GM12864 (cell line): Measurements from ENCODE around the gene ADCK1.
"Not testable (repeated sequence)": the region's sequence is repeated elsewhere in the genome, so short reads cannot be mapped to it uniquely, and the experiment has no call there.

ENCODE experiments used
- DNase-seq: peaks from one replicate; pipeline ENCODE4 v3.0.0-alpha.2; 2011; ENCODE audit warnings: low read depth
- H3K4me3 ChIP-seq: 2 replicates; pipeline ENCODE4 v1.5.1; 2011; ENCODE audit warnings: mild to moderate bottlenecking, low read depth, low read length, control low read depth
- TF ChIP-seq, protein P1 (sequence below): IDR thresholded peaks from 2 replicates; pipeline ENCODE4 v1.5.1; 2011; ENCODE audit warnings: low read depth, mild to moderate bottlenecking, moderate library complexity, low read length, control low read depth, inconsistent platforms; ENCODE audit errors: missing control alignments

ADCK1 gene

DNA sequence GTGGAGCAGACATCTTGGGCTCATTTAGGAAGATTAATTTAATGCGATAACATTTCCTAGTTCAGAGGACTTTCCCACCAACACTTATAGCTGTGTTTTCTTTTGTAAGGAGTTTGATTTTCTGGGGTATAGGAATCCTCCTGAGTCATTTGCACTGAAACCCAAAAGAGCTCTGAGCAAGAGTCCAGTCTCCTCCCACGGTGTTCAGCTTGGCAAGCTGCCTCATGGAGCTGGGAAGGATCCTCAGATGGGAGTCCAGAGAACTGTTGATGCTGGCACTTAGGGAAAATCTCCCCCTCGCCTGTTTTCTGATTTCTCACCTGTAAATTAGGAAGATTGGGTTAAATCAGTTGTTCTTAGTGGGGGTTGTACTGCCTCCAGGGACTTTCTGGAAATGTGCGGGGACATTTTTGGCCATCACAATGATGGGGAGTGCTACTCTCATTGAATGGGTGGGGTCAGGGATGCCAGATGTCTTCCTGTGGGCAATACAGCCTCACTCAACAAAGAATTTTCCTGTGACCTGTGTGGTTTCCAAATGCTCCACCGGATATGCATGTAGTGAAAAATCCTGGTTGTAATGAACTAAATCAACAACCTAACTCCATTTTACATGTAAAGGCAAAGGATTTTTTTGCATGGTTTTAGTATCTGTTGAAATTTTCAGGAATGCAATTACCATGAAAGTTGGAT, 150.6 kb downstream of the ADCK1 start:
- no peak for DNase-seq
- no peak overlapping the region for H3K4me3 ChIP-seq
- TF ChIP-seq, protein P1, sequence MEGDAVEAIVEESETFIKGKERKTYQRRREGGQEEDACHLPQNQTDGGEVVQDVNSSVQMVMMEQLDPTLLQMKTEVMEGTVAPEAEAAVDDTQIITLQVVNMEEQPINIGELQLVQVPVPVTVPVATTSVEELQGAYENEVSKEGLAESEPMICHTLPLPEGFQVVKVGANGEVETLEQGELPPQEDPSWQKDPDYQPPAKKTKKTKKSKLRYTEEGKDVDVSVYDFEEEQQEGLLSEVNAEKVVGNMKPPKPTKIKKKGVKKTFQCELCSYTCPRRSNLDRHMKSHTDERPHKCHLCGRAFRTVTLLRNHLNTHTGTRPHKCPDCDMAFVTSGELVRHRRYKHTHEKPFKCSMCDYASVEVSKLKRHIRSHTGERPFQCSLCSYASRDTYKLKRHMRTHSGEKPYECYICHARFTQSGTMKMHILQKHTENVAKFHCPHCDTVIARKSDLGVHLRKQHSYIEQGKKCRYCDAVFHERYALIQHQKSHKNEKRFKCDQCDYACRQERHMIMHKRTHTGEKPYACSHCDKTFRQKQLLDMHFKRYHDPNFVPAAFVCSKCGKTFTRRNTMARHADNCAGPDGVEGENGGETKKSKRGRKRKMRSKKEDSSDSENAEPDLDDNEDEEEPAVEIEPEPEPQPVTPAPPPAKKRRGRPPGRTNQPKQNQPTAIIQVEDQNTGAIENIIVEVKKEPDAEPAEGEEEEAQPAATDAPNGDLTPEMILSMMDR, result no peak

DNA sequence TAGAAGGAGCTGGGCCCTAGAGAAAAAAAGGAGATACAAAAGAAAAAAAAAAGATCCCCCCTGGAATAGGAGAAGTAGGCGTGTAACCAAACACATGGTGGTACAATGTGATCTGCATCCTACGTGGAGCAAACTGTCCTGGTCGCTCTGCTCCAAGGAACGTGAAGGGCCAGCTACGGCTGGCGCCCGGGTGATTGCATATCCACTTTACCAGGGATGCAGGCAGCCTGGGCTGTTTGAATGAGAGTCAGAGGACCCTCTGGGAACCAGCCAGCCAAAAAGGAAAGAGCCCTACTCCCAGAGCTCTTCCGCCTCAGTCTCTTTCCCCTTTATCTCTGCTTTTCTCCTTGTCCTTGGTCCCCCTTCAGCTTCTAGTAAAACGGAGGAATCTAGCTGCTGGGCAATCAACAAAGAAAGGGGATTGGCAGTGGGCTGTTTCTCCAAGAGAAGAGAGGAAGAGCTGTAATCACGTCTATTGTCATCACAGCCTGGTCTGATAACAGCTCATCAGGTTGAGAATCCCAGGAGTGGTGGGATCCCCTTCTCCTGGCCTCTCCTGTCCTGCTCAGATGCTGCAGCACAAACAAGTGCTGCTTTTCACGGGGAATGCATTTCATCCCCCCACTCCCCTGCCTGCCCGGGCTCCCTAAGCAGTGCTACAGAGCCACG, 156.0 kb downstream of the ADCK1 start:
- TF ChIP-seq, protein P1, result no peak
- H3K4me3 ChIP-seq, result no peak overlapping the region
- no peak for DNase-seq

DNA sequence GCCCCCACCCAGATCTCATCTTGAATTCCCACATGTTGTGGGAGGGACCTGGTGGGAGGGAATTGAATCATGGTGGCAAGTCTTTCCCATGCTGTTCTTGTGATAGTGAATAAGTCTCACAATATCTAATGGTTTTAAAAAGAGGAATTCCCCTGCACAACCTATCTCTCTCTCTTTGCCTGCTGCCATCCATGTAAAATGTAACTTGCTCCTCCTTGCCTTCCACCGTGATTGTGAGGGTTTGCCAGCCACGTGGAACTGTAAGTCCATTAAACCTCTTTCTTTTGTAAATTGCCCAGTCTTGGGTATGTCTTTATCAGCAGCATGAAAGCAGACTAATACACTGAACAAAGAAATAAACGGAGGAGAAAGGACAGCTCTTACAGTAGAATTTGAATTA, 159.8 kb downstream of the ADCK1 start:
- not testable (repeated sequence) for H3K4me3 ChIP-seq, DNase-seq

DNA sequence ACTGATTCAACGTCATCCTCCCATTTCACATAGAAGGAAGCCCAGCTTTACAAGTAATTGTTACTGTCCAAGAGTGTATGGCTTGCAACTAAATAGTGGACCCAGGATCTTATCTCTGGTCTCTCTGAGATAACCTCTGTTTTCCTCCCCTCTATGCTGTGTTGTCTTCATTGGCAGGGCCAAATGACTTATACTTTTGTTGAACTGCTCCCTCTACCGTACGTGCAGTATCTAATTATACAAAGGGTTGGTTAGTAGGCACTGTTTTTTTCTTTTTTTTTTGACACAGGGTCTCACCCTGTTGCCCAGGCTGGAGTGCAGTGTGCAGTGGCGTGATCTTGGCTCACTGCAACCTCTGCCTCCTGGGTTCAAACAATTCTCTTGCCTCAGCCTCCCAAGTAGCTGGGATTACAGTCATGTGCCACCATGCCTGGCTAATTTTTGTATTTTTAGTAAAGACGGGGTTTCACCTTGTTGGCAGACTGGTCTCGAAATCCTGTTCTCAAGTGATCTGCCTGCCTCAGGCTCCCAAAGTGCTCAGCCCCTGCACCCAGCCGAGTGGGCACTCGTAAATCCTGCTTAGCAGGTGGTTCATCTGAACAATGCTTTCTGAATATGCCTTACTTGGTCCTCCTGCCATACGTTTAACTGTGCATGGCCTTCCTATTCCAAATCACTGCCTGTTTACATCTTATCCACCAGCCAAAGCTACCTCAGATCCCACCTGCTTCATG, 162.1 kb downstream of the ADCK1 start:
- no peak for DNase-seq
- no peak overlapping the region for H3K4me3 ChIP-seq
- TF ChIP-seq, protein P1, result no peak

DNA sequence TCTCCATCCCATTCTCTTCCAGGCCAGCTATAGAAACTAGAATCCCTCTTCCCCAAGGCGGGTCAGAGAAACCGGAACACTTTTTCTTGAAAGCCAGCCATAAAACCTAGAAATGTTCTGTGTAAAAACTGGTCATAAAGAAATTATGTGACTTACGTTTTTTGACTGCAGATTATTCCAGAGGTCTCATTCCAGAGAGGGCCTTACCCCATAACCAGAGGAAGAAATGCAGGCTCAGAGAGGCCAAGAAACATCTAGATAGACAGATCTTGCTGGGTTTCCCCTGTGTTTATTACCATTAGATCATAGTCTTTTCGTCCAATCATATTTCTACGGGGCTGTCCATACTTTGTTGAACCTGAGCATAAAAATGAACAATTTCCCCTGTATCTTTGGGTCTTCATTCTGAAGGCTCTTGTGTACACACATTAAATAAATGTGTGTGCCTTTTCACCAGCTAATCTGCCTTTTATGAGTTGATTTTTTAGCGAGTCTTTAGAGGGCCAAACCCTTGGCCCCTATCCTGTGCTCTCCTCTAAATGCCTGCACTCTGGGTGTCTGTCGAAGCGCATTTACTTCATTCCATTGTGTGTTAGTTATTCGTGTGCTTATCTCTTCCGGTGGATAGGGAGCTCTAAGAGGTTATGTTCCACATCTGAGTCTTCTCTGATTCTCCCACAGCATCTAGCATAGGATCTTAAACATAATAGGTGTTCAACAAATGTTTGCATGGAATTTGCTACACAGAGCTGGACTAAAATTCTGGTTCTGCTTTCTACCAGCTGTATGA, 163.0 kb downstream of the ADCK1 start:
- no peak overlapping the region for H3K4me3 ChIP-seq
- TF ChIP-seq, protein P1, result no peak
- DNase-seq, result no peak

DNA sequence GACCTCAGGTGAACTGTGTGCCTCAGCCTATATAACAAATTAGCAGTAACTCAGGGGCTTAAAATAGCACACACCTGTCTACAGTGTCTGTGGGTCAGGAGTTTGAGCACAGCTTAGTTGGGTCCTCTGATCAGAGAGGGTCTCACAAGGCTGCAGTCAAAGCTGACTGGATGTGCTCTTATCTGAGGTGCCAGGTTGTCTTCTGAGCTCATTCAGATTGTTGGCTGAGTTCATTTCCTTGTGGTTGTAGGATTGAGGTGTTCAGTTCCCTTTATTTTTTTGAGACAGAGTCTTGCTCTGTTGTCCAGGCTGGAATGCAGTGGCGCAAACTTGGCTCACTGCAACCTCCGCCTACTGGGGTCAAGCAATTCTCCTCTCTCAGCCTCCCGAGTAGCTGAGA, 164.7 kb downstream of the ADCK1 start:
- H3K4me3 ChIP-seq, result no peak overlapping the region
- no peak for DNase-seq
- TF ChIP-seq, protein P1, result no peak

DNA sequence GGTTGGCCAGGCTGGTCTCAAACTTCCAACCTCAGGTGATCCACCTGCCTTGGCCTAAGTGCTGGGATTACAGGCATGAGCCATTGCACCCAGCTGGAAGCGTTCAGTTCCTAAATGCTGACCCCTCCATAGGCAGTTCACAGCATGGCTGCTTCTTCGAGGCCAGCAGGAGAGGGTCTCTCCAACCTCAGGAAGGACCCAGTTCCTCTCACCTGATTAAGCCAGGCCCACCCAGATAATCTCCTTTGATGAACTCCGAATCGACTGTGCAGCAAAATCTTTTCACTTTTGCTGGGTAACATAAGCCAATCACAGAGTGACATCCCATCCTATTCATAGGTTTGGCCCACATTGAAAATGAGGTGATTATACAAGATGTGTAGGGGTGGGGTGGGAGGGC, 165.1 kb downstream of the ADCK1 start:
- no peak for DNase-seq
- TF ChIP-seq, protein P1, result no peak
- H3K4me3 ChIP-seq, result no peak overlapping the region
